Adipocyte (in vitro differentiated cells): ENCODE results near the gene FCRLB.
"Not testable (repeated sequence)": the region's sequence is repeated elsewhere in the genome, so short reads cannot be mapped to it uniquely, and the experiment has no call there.

Experiments
- DNase-seq: peaks from one replicate; pipeline ENCODE4 v3.0.0-alpha.2; 2015; ENCODE audit warnings: low read depth
- H3K27me3 ChIP-seq: replicated peaks from 2 replicates; pipeline ENCODE4 v1.7.0; 2013; ENCODE audit warnings: mild to moderate bottlenecking, low read length, moderate library complexity; ENCODE audit not compliant: control insufficient read depth, insufficient read depth
- H3K36me3 ChIP-seq: 2 replicates; pipeline ENCODE4 v1.7.0; 2013; ENCODE audit warnings: low read length, mild to moderate bottlenecking, moderate library complexity; ENCODE audit not compliant: control insufficient read depth, insufficient read depth, severe bottlenecking
- H3K4me1 ChIP-seq: 2 replicates; pipeline ENCODE4 v1.7.0; 2013; ENCODE audit warnings: mild to moderate bottlenecking, low read length, moderate library complexity; ENCODE audit not compliant: control insufficient read depth, insufficient read depth
- H3K4me3 ChIP-seq: 2 replicates; pipeline ENCODE4 v1.7.0; 2013; ENCODE audit warnings: mild to moderate bottlenecking, low read length, moderate library complexity
- H3K9ac ChIP-seq: 2 replicates; pipeline ENCODE4 v1.7.0; 2013; ENCODE audit warnings: mild to moderate bottlenecking, low read length, moderate library complexity
- H3K9me3 ChIP-seq: 2 replicates; pipeline ENCODE4 v1.7.0; 2013; ENCODE audit warnings: mild to moderate bottlenecking, low read length, moderate library complexity; ENCODE audit not compliant: control insufficient read depth

Gene FCRLB

GRCh38 chr1:161749509-161750407 is 28.4 kb downstream of the FCRLB start, which contains the start of gene DUSP12:
DUSP12 (plus strand) TSS chr1:161749786; CDS start chr1:161749802, 16 bp downstream.
- Histone ChIP-seq H3K4me3 (peak within 1 kb of the TSS; percentile 99), H3K4me1 (peaks cover 18% of the 10 kb centered on the region), H3K9ac (peak within 1 kb of the TSS; percentile 99), H3K36me3 (peaks cover 32% of the 10 kb centered on the region), H3K9me3 (no peaks in the 10 kb centered on the region), H3K27me3 (no peaks in the 10 kb centered on the region)
- DNase-seq, result peak; percentile 97

DNA sequence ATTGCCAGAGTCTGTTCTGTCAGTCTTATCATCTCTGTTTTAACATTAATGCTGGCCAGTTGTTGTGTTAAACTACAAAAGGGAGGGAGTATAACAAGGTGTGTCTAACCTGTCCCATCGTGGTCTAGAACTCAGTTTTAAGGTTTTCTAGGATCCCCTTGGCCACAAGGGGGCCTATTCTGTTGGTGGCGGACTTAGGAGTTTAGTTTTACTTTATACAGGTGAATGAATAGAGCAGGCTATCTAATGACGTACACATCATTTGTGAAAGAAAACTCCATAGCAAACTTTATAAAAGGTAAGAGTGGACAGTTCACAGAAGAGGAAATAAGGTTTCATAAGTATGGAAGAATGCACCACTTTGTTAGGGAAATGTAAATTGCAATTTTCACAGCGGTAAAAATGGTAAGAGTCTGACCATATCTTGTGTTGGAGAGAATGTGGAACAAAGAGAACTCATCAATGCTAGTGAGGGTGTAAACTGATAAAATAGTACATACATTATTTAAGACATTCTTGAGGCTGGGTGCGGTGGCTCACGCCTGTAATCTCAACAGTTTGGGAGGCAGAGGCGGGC is 42.3 kb downstream of the FCRLB start:
- Histone ChIP-seq H3K36me3 (peaks cover under 1% of the 10 kb centered on the region), H3K9ac (no peak overlapping the region), H3K27me3 (no peaks in the 10 kb centered on the region), H3K4me3 (no peak overlapping the region), H3K4me1 (peaks cover 9% of the 10 kb centered on the region), H3K9me3 (no peaks in the 10 kb centered on the region)
- DNase-seq, result peak; percentile 36

DNA sequence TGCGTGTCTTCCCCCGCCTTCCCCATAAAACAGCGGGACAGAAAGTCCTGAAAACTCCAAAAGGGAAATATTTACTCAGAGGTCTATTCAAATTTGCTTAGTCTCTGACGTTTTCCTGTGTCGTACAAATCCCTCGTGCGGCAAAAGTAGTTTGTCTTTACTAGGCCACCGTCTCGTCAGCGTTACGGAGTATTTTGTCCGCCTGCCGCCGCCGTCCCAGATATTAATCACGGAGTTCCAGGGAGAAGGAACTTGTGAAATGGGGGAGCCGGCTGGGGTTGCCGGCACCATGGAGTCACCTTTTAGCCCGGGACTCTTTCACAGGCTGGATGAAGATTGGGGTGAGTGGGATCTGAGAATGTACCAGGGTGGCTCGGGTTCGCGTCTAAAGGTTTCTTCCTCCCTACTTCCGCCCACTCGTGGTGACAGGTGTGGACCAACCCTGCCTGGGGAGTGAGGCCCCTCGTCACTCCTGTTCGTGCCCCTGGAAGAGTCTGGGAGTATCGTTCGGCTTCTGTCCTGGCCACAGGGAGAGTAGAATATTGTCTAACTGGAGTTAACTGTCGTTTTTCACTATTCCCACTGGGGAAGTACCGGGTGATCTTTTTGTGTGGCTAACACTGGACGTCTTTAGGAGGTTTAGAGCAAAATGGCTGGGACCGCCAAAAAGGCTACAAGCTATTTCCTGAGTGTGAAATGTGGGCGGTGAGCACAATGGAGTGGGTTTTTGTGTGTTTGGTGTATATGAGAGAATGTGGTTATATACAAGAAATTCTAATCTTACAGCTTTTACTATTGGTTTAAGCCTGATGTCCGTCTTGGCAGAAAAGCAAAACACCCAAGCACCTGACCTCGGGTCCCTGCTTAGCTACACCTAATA is 45.0 kb downstream of the FCRLB start, which contains the start of gene ATF6:
Gene ATF6 (plus strand): TSS at position 219 of the 880 bp plus-strand sequence. CDS start 41 bp downstream, at position 260.
- DNase-seq, result peak; percentile 96
- no peaks in the 10 kb centered on the region for H3K9me3 ChIP-seq
- no peaks in the 10 kb centered on the region for H3K27me3 ChIP-seq
- H3K9ac ChIP-seq, result peak within 1 kb of the TSS; percentile 91
- H3K36me3 ChIP-seq, result no peaks in the 10 kb centered on the region
- peak within 1 kb of the TSS; percentile 98 for H3K4me3 ChIP-seq
- peaks cover 9% of the 10 kb centered on the region for H3K4me1 ChIP-seq

DNA sequence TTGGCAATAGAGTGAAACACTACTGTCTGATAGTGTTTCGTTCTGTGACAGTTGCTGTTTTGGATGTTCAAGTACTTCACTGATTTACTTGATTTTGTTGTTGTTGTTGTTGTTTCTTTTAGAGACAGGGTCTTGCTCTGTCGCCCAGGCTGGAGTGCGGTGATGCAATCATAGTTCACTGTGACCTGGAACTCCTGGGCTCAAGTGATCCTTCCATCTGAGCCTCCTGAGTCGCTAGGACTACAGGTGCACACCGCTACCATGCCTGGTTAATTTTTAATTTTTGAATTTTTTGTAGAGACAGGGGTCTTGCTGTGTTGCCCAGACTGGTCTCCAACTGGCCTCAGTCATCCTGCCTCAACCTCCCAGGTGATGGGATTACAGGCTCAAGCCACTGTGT is 47.1 kb downstream of the FCRLB start:
- H3K9me3 ChIP-seq, result no peaks in the 10 kb centered on the region
- DNase-seq, result no peak
- no peaks in the 10 kb centered on the region for H3K36me3 ChIP-seq
- no peaks in the 10 kb centered on the region for H3K27me3 ChIP-seq
- no peak overlapping the region for H3K9ac ChIP-seq
- peaks cover 9% of the 10 kb centered on the region for H3K4me1 ChIP-seq
- no peak overlapping the region for H3K4me3 ChIP-seq

- no peaks in the 10 kb centered on the region for H3K9me3 ChIP-seq
- no peaks in the 10 kb centered on the region for H3K36me3 ChIP-seq
- no peaks in the 10 kb centered on the region for H3K27me3 ChIP-seq
- H3K4me3 ChIP-seq, result no peak overlapping the region
- H3K9ac ChIP-seq, result no peak overlapping the region
- DNase-seq, result no peak
- peaks cover 9% of the 10 kb centered on the region for H3K4me1 ChIP-seq
These were observed 47.8 kb downstream of the FCRLB start for GRCh38 chr1:161768986-161769672.

GRCh38 chr1:161769673-161770045 is 48.3 kb downstream of the FCRLB start:
- not testable (repeated sequence) for H3K27me3 ChIP-seq, H3K4me3 ChIP-seq, H3K36me3 ChIP-seq, DNase-seq, H3K9ac ChIP-seq, H3K9me3 ChIP-seq, H3K4me1 ChIP-seq

DNA sequence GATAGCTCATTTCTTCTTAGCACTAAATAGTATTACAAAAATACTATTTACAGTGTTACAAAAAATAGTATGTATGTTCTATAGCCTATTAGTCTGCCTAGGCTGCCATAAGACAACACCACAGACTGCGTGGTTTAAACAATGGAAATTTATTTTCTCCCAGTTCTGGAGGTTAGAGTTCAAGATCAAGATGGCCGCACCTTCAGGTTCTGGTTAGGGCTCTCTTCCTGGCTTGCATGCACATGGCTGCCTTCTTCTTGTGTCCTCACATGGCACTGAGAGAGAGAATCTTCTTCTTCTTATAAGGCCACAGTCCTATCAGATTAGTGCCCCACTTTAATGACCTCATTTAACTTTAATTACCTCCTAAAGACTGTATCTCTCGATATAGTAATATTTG is 48.9 kb downstream of the FCRLB start:
- Histone ChIP-seq H3K4me1 (peaks cover 9% of the 10 kb centered on the region), H3K36me3 (no peaks in the 10 kb centered on the region), H3K27me3 (no peaks in the 10 kb centered on the region), H3K9me3 (no peaks in the 10 kb centered on the region), H3K9ac (no peak overlapping the region), H3K4me3 (no peak overlapping the region)
- DNase-seq, result no peak

DNA sequence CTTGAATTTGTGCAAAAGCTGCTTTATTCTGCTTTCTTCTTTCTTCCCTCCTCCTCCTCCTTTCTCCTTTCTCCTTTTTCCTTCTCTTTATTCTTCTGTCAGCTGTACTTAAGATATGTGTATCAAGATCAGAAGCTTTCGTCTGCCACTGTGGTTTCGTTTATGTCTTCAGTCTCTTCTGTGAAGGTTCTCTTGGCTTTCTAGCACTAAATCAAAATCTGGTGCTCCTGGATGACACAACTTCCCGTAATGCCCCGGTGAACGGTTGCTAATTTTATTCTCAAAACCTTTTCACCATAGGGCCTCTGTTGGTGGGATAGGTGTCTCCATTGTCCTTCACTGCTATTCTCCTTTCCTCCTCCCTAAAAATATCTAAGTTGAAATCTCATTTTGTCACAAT is 49.8 kb downstream of the FCRLB start:
- no peak for DNase-seq
- H3K4me1 ChIP-seq, result peaks cover 9% of the 10 kb centered on the region
- no peak overlapping the region for H3K9ac ChIP-seq
- no peak overlapping the region for H3K4me3 ChIP-seq
- H3K9me3 ChIP-seq, result no peaks in the 10 kb centered on the region
- H3K36me3 ChIP-seq, result no peaks in the 10 kb centered on the region
- H3K27me3 ChIP-seq, result no peaks in the 10 kb centered on the region

DNA sequence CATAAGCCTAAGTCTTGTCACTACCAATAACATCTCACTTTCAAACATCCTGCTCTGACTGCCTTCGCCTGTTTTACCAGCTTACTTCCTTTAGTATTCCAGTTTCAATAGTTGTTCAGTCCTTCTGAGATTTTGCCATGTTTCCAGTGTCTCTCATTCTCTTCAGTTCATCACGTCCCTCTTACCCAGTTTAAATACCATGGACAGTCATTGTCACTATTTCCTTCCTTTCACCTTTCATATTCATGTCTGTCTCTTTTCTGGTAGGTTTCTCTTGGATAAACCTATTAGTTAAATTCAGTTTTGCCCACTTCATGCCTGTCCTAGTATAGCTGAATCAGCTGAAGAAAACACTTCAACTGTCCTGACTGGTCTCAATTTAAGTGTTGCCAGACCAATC is 50.6 kb downstream of the FCRLB start:
- H3K36me3 ChIP-seq, result no peaks in the 10 kb centered on the region
- H3K4me1 ChIP-seq, result peaks cover 7% of the 10 kb centered on the region
- no peaks in the 10 kb centered on the region for H3K27me3 ChIP-seq
- H3K9ac ChIP-seq, result no peak overlapping the region
- H3K4me3 ChIP-seq, result no peak overlapping the region
- DNase-seq, result no peak
- H3K9me3 ChIP-seq, result no peaks in the 10 kb centered on the region

GRCh38 chr1:161772397-161772796 is 51.1 kb downstream of the FCRLB start:
- Histone ChIP-seq H3K4me1 (peaks cover 3% of the 10 kb centered on the region), H3K27me3 (no peaks in the 10 kb centered on the region), H3K9ac (no peak overlapping the region), H3K4me3 (no peak overlapping the region), H3K9me3 (no peaks in the 10 kb centered on the region), H3K36me3 (no peaks in the 10 kb centered on the region)
- DNase-seq, result no peak
